Stimulated activated CD4-positive, alpha-beta T cell treated with anti-CD3 and anti-CD28 coated beads, Interleukin-12 subunit alpha, Interleukin-12 subunit beta, amount 100 ng/mL, for 24 hours (primary cell): Measurements from ENCODE around the gene ITPKC.
A peak's percentile ranks its signal among the peaks of the same experiment; 100 is the strongest.
"Not testable (repeated sequence)": the region's sequence is repeated elsewhere in the genome, so short reads cannot be mapped to it uniquely, and the experiment has no call there.

Source experiments
- DNase-seq, 2 experiments: peaks; one replicate each; pipeline ENCODE4 v3.0.0-alpha.2; 2020; ENCODE audit warnings: low read depth in 2 of 2

The ITPKC gene

DNA sequence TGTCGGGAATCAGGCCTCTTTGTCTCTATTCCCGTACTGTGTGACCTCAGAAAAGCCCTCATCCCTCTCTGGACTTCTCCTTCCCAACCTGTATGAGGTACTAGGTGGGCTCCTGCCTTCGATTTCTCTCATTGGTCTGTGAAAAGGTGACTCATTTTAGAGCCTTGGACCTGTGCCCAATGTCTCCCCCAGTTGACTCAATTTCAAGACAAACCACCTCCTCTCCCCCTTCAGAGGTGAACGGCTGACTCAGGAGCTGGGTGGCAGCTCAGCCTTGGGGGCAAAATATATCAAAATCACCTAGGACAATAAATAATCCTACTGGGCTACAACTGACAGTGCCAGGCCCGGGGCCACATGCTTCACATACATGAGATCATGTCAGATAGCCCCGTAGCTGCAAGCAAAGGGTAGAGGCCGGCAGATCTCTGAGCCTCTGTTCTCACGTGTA, 856 bp upstream of the ITPKC start:
- DNase-seq: peak; percentile 54 to 63

DNA sequence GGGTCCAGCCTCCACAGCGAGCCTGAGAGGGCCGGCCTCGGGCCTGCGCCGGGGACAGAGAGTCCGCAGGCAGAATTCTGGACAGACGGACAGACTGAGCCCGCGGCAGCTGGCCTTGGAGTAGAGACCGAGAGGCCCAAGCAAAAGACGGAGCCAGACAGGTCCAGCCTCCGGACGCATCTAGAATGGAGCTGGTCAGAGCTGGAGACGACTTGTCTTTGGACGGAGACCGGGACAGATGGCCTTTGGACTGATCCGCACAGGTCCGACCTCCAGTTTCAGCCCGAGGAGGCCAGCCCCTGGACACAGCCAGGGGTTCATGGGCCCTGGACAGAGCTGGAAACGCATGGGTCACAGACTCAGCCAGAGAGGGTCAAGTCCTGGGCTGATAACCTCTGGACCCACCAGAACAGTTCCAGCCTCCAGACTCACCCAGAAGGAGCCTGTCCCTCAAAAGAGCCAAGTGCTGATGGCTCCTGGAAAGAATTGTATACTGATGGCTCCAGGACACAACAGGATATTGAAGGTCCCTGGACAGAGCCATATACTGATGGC, 490 bp downstream of the ITPKC start:
- DNase-seq: no peak

- no peak for DNase-seq
These were observed 1.2 kb downstream of the ITPKC start for GRCh38 chr19:40717880-40718773.

DNA sequence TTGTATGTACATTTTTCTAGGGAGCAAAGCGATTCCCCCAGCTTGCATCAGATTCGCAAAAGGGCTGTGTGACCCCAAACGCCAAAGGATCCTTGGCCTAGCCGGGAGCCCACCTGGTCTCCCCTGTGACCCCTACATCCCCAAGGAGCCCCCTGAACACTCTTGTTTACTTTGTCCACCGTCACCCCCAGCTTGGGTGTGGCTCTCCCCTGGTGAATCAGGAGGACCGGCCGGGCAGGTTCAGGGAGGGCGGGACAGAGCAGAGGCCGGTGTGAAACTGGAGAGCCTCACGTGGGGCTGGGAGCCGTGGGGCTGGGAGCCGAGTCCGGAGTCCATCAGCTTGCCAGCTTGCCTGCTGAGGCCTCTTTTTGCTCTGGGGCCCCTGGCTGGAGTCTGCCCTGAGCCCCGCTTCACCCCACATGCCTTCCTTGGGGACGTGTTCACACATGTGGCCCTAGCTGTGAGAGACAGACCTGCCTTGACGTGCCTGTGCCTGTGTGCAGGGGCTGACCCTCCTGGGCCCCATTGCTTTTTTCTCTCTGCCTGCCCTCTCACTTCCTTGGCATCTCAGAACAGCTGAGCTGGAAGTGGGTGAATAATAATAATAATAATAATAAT, 2.0 kb downstream of the ITPKC start:
- no peak for DNase-seq

DNA sequence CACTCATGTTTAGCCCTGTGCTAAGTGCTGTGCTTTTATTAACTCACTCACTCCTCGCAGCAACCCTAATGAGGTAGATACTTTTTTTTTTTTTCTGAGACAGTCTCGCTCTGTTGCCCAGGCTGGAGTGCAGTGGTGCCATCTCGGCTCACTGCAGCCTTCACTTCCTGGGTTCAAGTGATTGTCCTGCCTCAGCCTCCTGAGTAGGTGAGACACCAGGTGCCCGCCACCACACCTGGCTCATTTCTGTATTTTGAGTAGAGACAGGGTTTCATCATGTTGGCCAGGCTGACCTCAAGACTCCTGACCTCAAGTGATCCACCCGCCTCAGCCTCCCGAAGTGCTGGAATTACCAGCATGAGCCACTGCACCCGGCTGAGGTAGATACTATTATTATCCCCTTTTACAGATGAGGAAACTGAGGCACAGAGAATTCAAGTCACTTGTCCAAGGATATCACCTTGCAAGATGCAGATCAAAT, 2.5 kb downstream of the ITPKC start:
- no peak for DNase-seq

DNA sequence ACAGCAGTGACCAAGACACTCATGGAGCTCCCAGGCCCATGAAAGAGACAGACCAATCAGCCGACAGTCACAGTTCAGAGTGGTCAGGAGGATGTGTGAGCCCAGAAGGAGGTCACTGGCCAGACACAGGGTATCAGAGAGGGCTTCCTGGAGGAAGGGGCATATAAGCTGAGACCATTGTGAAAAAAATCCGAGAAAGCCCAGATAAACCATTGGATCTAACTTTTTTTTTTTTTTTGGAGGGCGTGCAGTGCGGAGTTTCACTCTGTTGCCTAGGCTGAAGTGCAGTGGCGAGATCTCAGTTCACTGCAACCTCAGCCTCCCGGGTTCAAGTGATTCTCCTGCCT, 4.2 kb downstream of the ITPKC start:
- no peak for DNase-seq

DNA sequence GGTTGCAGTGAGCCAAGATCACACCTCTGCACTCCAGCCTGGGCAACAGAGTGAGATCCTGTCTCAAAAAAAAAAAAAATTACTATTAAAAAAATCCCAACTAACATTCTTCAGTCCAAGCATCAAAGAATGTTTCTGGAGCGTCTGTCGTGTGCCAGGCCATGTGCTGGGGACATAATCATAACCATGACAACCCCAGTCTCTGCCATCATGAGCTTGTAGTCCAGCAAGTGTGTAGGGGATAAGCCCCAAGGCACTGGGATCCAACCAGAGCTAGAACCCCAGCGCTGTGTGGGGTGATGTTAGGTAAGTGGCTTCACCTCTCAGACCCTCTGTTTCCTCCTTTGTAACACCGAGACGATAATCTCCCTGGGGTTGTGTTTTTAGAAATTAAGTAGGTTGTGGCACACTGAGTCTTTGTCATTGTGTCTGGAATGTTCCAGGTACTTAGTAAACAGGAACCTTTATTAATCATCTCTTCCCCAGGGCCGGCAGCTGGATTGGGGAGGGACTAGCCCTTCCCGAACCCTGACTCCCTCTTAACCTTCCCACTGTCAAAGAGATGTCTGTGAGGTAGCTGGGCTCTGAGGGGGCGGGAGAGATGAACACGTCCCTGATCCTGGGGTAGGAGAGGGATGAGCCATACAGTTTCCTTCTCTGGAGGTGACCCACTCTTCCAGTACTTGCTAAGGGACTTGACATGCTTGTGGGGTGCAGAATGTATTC, 5.2 kb downstream of the ITPKC start:
- DNase-seq: no peak

- no peak for DNase-seq
These were observed 6.8 kb downstream of the ITPKC start for GRCh38 chr19:40723661-40724254.

- DNase-seq: no peak
These were observed 7.4 kb downstream of the ITPKC start for GRCh38 chr19:40724315-40724714.

DNA sequence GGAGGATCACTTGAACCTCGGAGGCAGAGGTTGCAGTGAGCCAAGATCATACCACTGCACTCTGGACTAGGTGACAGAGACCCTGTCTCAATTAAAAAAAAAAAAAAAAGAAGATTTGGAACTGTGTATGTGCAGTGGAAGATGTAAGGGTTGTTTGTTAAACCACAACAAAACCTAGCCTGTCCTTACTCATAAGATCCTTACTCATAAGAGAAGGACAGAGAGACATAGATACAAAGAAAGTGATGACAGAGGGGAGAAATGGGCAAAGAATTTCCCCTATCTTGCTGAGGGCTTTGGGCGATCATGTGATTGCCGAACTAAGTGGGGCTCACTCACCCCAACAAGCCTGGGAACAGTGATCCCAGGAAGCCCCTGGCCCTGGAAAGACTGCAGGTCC, 7.9 kb downstream of the ITPKC start:
- DNase-seq: no peak

- DNase-seq: no peak
These were observed 9.4 kb downstream of the ITPKC start for GRCh38 chr19:40726279-40726678.

DNA sequence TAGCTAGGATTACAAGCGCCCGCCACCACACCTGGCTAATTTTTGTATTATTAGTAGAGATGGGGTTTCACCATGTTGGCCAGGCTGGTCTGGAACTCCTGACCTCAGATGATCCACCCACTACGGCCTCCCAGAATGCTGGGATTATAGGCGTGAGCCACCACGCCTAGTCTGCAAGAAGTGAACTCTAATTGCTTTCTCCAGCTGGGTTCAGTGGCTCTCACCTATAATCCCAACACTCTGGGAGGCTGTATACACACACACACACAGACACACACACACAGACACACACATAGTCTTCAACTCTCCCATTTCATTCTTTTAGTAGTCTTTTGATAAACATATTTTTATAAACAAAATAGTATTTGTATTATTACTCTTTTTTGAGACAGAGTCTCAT, 13.2 kb downstream of the ITPKC start:
- not testable (repeated sequence) for DNase-seq

DNA sequence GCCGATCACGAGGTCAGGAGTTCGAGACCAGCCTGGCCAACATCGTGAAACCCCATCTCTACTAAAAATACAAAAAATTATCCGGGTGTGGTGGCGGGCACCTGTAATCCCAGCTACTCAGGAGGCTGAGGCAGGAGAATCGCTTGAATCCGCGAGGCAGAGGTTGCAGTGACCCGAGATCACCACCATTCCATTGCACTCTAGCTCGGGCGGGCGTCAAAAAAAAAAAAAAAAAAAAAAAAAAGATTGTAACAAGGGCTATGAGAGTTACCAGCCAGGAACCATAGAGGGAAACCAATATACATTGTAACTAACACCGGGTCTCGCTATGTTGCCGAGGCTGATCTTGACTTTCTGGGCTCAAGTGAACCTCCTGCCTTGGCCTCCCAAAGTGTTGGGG, 15.4 kb downstream of the ITPKC start:
- DNase-seq: not testable (repeated sequence)

DNA sequence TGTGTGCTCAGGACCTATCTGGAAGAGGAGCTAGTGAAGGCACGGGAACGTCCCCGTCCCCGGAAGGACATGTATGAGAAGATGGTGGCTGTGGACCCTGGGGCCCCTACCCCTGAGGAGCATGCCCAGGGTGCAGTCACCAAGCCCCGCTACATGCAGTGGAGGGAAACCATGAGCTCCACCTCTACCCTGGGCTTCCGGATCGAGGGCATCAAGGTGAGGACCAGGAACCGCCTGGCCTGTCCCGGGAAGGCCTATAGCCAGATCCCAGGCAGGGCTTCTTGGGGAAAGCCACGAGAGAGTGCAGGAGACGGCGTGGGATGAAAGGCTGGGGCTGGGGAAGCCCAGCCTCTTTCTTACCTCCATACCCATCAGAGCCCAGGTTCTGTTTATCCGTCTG, 16.2 kb downstream of the ITPKC start:
- no peak for DNase-seq

DNA sequence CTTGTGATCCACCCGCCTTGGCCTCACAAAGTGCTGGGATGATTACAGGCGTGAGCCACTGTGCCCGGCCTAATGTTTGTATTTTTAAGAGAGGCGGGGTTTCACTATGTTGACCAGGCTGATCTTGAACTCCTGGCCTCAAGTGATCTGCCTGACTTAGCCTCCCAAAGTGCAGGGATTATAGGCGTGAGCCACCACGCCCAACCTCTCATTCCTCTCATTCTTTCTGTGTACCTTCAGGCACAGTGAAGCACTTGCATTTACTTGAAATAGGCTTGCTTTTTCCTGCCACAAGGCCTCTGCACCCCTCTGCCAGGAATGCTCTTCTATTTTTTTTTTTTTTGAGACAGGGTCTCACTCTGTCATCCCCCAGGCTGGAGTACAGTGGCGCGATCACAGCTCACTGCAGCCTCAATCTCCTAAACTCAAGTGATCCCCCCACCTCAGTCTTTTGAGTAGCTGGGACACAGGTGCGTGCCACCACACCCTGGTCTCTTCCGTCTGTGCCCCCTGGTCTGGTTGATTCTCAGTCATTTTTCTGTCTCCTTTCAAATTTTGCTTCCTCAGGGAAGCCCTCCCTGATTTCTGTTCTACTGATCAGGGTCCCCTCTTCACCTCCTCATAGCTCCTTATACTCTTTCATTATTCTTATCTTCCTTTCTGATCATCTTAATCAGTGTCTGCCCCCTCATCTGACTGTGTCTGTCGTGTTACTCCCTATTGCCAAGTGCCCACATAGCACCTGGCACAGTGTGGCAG, 18.3 kb downstream of the ITPKC start:
- no peak for DNase-seq

- DNase-seq: no peak
These were observed 19.7 kb downstream of the ITPKC start for GRCh38 chr19:40736661-40737060.

GRCh38 chr19:40737102-40737644, 20.3 kb downstream of the ITPKC start:
- no peak for DNase-seq

- DNase-seq: no peak
These were observed 22.3 kb downstream of the ITPKC start for GRCh38 chr19:40739030-40739839.

GRCh38 chr19:40739871-40740703, 23.2 kb downstream of the ITPKC start:
- DNase-seq: no peak
